ENCODE measurements around the gene ADI1.

ADI1 gene, protein sequence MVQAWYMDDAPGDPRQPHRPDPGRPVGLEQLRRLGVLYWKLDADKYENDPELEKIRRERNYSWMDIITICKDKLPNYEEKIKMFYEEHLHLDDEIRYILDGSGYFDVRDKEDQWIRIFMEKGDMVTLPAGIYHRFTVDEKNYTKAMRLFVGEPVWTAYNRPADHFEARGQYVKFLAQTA

DNA sequence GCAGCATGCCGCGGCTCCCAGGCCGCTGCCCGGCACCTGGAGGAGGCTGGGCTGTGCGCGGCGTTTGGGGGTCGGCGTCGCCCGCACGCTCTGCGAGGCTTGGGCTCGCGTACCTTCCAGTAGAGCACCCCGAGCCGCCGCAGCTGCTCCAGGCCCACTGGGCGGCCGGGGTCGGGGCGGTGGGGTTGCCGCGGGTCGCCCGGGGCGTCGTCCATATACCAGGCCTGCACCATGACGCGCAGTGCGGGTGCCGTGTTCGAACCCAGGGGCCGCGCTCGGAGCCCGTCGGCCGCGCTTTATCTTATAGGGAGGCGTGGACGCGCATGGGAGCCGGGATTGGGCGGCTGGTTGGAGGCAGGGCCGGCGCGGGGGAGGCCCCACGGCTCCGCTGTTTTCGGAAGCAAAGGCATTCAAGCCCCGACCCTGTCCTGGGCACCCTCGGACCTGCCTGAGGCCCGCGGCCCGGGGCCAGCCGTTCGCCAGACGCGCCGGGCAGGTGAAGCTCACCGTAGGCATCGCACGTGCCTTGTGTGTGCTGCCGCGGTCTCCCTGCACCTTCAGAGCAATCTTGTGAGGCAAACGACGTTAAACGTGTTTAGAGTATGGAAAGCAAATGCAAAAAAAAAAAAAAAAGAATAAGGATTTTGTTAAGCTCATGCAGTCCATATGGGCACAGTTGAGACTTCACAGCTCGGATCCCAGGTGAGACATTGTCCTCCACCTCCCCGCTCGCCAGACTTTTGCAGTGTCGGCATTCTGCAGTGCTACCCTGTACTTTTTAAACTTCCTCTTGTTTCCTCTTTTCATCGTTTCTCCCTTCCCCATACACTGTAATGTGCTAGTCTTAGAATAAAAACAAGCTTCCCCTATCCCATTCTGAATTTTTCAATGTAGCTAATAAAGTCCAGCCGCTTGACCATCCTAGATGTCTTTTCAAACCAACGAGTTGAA is at the start of gene ADI1:
Gene ADI1, minus strand, starts transcription at position 277 of the 951 bp plus-strand sequence. Its CDS starts 44 bp downstream, at position 233.
- FAIRE-seq: no peak

DNA sequence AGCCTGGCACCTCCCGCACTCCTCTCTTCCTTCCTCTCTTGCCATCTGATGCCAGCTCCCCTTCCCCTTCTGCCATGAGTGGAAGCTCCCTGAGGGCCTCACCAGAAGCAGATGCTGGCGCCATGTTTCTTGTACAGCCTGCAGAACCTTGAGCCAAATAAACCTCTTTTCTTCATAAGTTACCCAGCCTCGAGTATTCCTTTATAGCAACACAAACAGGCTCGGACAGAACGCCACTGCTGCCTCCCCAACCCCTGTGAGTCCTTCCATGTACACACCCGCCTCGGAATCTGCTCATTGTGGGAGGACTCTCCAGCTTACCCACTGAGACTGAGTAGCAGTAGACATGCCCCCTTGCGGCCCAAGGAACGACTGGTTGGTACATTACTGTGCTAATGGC is 47.5 kb upstream of the ADI1 start:
- FAIRE-seq: no peak

DNA sequence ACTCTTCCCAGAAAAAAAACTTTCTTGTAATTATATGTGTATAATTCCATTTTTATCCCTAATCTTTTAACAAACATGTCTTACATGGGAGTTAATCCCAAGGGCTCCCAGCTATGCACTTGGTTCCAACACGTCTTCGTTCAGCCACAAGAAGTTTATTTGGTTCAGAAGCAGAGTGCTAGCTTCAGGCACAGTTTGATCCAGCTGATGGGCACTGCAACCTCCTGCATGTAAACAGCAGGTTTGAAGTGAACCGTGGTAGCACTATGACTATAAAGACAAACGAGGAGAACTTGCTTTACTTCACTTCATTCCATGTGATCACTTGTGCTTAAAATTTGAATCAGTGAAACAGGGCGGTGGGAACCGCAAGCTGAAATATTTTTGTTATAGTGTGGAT is 45.8 kb upstream of the ADI1 start:
- FAIRE-seq: no peak

DNA sequence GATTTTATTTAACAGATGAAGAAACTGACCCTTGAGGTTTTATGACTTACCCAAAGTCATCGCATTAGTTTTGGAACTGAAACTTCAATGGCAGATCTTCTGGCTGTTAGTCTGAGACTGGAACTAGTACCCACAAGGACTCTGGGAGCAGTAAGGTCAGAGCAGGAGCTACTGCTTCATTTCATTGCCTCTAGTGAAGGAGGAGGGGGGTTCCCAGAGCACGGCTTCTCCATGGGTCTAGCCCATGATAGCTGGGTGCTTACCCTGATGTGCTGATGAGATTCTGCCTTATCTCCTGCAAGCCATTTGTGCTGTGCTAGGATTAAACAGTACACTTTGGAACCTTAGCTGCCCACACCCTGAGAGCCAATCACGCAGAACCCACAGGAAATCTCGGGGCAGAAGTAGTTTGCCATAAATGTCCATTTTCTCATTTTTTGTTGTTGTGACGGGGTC is 44.2 kb upstream of the ADI1 start:
- no peak for FAIRE-seq

DNA sequence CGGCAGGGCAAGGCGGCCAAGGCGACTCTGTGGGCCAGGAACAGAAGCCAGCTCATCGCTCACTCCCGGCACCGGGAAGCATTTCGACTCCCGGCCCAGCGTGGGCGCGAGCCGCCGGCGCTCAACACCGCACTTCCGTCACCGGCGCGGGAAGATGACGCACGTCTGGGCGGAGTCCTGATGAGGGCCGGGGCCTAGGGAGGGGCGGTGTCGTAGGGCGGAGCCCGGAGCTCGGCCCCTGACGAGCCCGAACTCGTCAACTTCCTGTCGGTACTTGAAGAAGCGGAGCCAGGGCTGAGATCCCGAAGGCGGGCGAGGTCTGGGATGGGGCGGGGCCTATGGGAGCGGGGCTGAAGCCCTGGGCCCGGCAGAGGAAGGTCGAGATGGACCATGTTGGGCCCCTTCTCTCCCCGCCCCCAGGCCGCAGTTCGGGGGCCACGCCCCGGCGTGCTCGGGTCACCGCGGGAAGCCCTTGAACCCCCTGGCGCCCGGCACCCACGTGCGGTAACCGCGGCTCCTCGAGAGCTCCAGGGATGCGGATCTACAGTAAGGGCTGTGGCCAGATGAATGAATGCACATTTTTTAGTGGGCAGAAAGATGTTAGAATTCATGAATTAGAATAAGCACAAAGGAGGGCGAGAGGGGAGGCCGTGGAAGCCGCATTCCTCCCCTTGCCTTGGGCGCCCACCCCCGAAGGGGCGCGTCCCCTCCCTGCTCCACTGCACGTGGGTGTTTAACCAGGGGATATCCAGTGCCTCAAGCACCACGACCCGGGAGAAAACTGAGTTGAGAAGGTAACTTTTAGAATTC is 39.1 kb upstream of the ADI1 start, which contains the start of gene RNASEH1:
Gene RNASEH1, minus strand, starts transcription at position 129 of the 810 bp plus-strand sequence. Its CDS starts 73 bp downstream, at position 56.
- peak; percentile 17 for FAIRE-seq

DNA sequence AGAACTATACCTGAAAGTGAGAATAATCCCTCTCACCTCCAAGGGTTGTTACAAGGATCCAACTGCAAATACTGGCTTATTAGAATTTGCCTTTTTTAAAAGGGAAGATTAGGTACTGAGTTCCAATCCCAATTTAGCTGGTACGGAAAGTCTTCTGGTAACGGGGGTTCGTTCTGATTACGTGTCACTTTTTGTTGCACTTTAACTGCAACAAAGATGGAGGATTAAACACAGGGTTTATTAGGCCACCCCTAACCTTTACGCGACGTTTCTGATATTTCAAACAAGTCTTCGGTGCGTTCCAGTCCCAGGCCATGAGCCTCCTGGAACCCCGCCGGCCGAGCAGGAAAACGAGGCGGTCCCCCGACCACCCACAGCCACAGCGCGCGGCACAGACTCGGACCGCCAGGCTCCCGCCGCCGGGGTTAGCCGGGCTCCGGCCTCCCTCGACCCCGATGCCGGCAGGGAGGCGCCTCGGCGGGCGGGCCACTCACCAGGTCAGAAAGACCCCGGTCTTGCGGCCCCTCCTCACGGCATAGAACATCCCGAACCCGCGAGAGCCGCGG is 38.4 kb upstream of the ADI1 start:
- FAIRE-seq: no peak

DNA sequence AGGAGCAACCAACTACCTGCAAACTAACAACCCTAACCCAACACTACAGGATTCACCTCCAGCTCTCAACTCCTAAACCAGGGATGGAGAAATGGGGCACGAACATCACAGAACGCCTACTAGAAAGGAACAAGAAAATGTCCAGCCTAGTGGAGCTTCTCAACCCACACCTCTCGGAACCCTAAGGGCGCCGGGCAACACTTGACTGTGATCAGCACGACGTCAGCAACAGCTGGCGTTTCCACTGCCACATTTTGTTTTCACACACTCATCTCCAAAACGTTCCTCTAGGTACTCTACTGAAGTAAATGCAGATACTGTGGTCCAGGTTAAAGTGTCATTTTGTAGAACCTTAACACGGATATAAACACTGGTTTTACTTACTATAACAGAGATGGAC is 34.6 kb upstream of the ADI1 start:
- FAIRE-seq: no peak

DNA sequence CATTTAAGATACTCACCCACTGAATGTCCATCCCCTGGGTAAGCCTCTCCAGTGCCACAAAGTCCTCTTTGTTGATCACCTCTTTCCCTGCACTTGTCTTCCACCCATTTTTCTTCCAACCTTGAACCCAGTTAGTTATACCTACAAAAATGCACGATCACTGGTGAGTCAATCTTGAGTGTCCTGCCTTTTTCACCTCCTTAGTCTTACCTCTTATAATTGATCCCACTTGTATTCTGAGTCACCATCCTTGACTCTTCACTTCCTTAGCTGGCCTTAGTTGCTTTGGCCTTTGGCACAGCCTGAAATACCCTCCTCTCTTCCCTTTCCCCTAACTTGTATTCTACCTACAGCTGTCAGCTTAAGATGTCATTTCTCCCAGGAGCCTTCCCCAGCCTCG is 28.6 kb upstream of the ADI1 start:
- FAIRE-seq: no peak

DNA sequence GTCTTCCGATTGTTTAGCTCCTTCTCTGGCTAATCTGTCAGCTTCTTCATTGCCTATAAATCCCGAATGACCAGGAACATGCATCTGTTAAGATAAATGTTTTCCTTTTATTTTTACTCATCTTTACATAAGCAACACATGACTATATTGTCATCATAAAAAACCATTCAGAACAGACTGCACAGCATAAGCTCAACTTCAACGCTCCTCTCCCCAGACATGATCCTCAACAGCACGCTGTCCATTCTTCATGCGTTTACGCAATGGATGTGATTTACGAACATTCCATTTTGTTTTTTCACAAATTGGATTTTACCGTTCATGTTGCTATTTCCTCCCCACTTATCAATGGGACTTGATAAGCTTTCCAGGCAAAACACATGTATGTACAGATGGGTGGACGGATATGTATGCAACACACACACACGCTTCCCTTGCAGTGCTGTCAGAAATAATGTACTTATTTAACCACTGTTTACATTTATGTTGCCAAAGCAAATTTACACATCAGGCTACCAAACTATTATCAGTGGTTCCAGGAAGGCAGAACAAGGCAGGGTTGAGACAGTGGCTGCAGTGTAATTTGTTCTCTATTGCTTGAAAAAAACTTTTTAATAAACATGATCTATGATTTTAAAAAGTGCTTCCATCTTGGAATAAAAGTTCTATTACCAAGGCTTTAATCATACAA is 26.6 kb upstream of the ADI1 start:
- FAIRE-seq: no peak

DNA sequence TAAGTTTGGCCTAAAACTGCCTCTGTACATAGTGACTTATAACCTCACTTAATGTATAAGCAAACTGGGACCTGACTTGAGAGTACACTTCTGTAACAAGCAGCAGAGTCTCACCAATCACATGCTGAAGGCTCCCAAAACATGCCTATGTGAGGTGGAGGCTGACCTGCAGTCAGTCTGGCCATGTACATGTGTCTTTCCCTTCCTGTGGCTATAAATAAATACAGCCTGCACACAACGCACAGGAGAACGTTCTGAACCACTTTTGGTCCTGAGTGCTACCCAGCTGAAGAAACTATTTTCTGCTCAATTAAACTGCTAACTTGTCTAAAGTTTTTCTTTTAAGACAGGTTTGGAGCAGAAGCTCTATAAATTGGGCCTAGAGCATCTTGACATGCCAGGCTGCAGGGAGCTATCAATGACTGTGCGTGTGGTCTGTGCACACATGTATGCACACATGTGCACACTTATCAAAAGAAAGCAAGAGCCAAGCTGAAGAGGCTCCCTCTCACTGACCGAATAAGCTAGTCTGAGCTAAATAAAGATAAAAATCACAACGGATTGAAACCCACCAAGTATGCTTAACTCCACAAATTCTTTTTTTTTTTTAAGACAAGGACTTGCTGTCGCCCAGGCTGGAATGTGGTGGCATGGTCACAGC is 23.8 kb upstream of the ADI1 start:
- no peak for FAIRE-seq

DNA sequence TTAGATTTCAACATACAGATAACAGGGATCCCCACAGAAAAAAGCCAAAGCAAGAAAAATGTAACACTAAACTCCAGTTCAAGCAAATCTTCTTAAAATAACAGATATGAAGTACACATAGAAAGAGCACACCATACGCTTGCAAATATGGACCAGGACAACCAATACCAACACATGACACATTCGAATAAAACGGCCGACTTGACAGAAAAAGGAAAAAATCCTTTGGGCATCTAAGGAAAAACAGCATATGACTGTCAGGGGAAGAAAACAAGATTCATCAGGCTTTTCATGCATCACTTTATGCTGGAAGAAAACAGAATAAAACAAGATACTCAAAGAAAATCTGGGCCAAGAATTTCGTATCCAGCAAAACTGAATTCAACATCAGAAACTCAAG is 22.8 kb upstream of the ADI1 start:
- FAIRE-seq: no peak

DNA sequence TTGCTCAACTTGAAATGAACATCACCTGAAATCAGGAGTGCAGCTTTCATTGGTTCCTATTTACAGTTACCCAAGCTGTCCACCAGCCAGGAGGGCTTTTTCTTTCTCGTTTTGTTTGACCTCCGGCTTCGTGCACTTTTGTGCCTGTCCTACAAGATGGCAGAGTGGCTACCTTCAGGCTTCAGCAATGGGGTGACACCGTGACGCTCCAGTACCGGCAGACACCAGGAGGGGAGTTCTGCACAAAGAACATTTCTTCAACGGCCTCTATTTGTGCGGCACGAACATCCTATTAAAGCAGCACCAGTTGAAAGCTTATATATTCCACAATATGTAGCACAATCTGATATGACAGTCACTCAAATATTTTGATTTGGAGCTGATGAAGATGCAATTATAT is 20.5 kb upstream of the ADI1 start:
- no peak for FAIRE-seq

DNA sequence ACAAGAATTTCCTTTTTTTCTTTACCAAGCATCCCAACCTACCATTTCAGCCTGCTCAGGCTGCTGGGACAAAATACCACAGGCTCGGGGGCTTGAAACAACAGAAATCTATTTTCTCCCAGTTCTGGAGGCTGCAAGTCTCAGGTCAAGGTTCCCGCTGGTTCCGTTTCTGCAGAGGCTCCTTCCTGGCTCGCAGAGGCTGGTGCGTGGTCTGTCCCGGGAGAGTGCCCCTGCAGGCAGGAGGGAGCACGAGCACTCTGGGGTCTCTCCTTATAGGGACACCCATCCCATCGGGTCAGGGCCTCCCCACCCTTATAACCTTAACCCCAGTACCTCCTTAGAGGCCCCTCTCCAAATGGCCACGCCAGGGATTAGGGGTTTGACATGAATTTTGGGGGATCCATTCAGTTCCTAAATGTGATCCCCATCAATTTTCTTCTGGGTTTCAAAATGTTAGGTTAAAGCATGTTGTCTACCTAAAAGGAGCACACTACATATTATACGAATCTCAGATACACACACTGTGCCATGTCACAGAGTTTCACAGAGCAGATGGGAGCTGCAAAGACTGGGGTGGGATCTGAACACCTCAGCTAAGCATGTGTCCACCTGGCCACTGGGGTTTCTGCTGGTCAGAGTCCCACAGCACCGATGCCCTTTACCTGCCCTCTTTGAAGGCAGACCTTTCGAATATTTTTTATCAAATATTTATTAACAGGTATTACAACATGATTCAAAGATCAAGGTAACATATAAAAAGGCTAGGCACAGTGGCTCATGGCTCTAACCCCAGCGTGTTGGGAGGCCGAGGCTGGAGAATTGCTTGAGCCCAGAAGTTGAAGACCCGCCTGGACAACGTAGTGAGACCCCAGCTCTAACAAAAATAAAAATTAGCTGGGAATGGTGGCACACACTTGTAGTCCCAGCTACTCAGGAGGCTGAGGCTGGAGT is 17.6 kb upstream of the ADI1 start:
- no peak for FAIRE-seq

DNA sequence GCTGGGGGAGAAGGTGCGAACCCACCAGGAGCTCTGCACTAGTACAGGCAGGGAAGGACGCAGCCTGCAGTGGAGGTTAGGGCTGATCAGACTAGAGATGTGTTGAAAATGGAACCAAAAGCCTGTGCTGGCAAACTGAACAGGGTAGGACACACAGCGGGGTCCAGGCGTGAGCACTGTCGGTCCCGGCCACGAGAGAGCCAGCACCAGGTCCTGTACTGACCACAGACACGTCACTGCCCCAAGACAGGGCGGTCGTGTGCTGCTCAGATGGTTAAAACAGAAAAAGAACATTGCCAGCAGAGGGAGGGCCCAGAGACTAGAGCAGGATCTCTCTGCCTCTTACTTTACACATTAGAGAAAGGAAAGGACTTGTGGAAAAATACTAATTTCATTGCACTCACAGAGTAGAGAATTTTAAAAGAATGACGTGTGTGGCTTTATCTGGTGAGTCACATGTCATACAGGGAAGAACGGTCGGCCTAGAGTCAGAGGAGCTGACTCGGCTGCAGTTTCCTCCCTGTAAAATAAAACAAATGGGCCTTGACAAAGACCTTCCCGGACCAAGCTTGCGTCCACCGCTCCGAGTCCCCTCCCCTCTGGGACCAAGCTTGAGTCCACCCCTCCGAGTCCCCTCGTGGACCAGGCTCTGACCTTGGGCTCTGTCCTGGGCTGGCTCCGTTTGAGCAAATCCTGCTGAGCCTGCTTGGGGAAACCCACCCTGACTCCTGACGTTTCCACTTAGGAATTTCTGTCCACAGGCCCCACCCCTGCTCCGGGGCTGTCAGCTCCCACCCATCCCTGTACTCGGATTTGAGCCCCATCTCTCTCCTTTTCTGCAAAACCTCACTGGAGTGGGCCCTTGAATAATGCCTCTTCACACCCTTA is 16.7 kb upstream of the ADI1 start:
- no peak for FAIRE-seq

DNA sequence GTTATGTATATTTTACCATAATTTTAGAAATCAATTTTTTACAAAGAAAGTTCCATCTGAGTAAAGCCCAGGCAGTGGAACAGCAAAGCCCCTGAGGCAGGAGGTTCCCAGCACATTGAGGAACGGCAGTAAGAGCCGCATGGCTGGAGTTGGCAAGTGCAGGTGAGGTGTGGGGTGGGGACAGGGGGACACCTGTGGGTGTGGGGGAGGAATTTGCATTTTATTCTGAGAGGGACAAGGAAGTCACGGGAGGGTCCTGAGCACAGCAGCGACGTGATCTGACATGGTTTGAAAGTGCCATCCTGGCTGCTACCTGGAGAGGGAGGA is 16.1 kb upstream of the ADI1 start:
- no peak for FAIRE-seq

DNA sequence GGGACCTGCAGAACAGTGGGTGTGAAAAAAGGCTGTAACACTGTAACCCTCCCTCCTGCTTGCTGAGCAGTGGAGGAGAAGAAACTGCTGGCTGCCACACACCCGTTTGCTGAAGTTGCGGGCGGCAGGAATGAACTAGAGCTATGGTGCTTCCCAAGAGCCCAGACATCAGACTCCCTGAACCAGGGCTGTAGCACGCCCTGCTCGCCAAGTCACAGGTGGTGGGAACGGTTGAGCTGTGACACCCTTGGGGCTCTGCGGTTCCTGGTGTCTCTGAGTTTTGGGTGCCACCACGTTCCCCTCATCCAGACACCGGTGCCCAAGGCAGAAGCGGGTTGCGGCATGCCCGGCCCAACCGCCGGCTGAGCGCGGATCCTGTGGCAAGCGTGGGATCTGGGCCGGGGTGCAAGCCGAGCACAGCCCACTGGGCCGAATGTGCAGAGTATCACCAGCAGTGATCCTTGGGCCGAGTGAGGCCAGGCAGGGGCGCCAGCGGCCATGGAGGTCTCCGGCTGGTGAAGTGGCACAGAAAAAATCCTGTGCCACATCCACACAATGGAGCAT is 15.0 kb upstream of the ADI1 start:
- FAIRE-seq: no peak

DNA sequence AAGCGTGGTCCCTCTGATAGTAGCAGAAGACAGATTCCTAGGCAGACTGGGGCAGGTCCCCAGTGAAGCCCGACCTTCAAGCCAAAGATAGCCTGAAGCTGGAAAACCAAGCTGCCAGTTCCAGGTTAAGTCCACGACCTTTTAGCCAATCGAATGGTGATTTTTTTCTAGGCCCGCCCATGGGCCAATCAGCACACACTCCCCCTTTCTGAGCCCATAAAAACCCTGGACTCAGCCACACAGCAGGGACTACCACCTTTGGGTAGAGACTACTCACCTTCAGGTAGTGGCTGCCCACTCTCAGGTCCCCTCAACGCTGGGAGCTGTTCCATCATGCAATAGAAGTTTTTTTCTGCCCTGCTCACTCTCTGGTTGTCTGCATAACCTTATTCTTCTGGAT is 14.5 kb upstream of the ADI1 start:
- FAIRE-seq: no peak

DNA sequence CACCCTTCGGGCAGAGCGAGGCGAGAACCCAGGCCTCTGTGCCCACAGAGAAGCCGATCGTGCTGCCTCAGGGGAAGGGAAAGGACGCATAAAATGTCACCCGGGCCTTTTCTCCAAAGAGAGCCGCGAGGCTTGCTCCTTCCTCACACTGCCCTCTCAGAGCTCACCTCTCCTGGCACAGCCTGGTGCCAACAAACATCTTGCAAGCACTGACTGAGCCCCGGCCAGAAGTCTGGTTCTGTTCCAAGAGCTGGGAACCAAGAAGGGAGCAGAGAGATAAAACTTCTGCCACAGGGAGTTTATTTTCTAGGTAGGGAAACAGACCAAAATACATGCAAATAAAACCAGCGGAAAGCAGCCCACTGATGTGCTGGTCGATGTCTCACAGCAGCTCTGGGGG is 13.6 kb upstream of the ADI1 start:
- no peak for FAIRE-seq

DNA sequence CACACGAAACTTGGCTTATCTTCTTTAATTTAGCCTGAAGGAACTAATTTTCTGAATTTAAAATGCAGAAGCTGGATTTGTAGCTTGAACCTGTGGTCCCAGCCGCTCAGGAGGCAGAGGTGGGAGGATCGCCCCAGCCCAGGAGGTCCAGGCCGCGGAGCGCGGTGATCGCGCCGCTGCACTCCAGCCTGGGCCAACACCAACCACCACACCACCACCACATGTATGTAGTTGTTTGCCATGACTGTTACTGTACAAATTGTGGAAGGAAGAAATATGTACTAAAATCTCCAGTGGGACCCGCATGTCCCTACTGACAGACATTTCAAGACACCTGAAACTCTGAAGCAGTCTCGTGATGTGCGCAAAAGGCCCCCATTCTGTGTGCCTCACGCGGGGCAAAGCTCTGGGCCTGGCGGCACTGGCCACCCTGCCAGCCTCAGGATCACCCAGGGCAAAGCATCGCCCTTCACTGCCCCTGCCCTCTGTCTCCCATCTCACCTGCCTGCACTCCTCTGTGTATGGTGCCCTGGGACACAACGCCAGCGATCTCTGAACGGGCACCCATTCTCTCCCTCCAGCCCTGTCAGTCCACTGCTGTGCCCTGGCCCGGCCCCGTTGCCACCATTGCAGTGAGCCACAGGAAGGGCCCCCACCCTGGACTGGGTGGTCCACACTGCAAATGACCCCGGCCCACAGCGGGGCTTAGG is 10.1 kb upstream of the ADI1 start:
- FAIRE-seq: no peak
